Heart left ventricle (tissue), 13 donors: ENCODE data around the gene RNF224.

Experiments
- CTCF ChIP-seq, 12 donors: fragments of 200-600 bp; sonication (generic) in 4 of 12; IDR thresholded peaks; one replicate each; pipeline versions ENCODE4 v1.5.0 to v1.8.0; 2018 to 2022; ENCODE audit warnings: antibody characterized with exemption in 12 of 12, mild to moderate bottlenecking in 5 of 12
- POLR2A ChIP-seq, 2 donors: fragments of 450-650 bp; IDR thresholded peaks; one replicate each; pipeline ENCODE4 v1.6.1; 2017; ENCODE audit warnings: antibody characterized with exemption in 2 of 2, mild to moderate bottlenecking in 2 of 2, moderate library complexity in 2 of 2
- donor health status: ischemic (EF 13 %, LVEDD 7.1; RV severe dilation, severe dysfunction).
- donor health status: DM: no; HTN: yes; CAD: no.
- donor health status: DM: no; HTN: no; CAD: no.
- donor health status: ischemic (EF 25% LVEDD 6.9; RV normal size, moderate dysfunction).
- donor health status: ischemic (EF 25% LVEDD 5.7; RV mildly dilated, moderate dysfunction).
- donor health status: ischemic (EF 35%, LVEDD 5.7; RV mildly dilated, moderate dysfunction).
- donor health status: nonischemic (EF 11% LVEDD 7.7; RV severe dilation, severe dysfunction).
- donor health status: DM: yes; HTN: yes; CAD: no.
- donor health status: PGD.
- donor health status: ischemic (EF 29% LVEDD 5.4; RV normal size, mild dysfunction).
- donor health status: nonischemic (EF 23%, LVEDD 6.1; RV moderate dilation, normal function).

GRCh38 chr9:137218754-137219271 is 8.5 kb upstream of the RNF224 start:
- TF ChIP-seq CTCF (IDR thresholded peaks at IDR 0.05) = no peak
- no peak for TF ChIP-seq POLR2A (IDR thresholded peaks at IDR 0.05)
